ENCODE results near the gene GALNT18. TPM values are rescaled to one million over a fixed set of nuclear protein-coding genes. Genes with fewer than 3 reads are reported as not detected.

The GALNT18 gene
- total RNA-seq, 2 experiments from 2014 or later = 0.69 to 0.71 TPM

GRCh38 chr11:11657218-11657955 is 35.6 kb upstream of the GALNT18 start:
- H3K4me1 Mint-ChIP-seq = no peaks in the 10 kb centered on the region
- peaks cover 23% of the 10 kb centered on the region for H3K27me3 Mint-ChIP-seq
- H3K4me3 Mint-ChIP-seq = no peak overlapping the region
- DNase-seq = no peak
- CTCF ChIA-PET = no interaction called here
- H3K36me3 Mint-ChIP-seq (ENCODE audit: low read depth) = no peaks in the 10 kb centered on the region
- H3K27ac Mint-ChIP-seq = no peak overlapping the region
- POLR2A ChIA-PET = no interaction called here
- no peaks in the 10 kb centered on the region for H3K9me3 Mint-ChIP-seq

GRCh38 chr11:11641581-11641980 is 19.8 kb upstream of the GALNT18 start:
- Mint-ChIP-seq H3K4me3 (no peak overlapping the region), H3K4me1 (no peaks in the 10 kb centered on the region), H3K27ac (no peak overlapping the region), H3K27me3 (peaks cover 19% of the 10 kb centered on the region), H3K9me3 (no peaks in the 10 kb centered on the region), H3K36me3 (ENCODE audit: low read depth) (no peaks in the 10 kb centered on the region)
- CTCF ChIA-PET = no interaction called here
- POLR2A ChIA-PET = interaction anchor here (1.1 kb wide), 1 partner anchor 154 kb away, joined by 3 read pairs; no protein-coding TSS in a partner anchor
- no peak for DNase-seq

- no peak for DNase-seq
- H3K36me3 Mint-ChIP-seq (ENCODE audit: low read depth) = no peaks in the 10 kb centered on the region
- ChIA-PET CTCF (no interaction called here), POLR2A (interaction anchor here (1.1 kb wide), 1 partner anchor 154 kb away, joined by 3 read pairs; no protein-coding TSS in a partner anchor)
- H3K9me3 Mint-ChIP-seq = no peaks in the 10 kb centered on the region
- H3K4me1 Mint-ChIP-seq = no peaks in the 10 kb centered on the region
- H3K27me3 Mint-ChIP-seq = peaks cover 14% of the 10 kb centered on the region
- no peak overlapping the region for H3K27ac Mint-ChIP-seq
- H3K4me3 Mint-ChIP-seq = no peak overlapping the region
These were observed 19.2 kb upstream of the GALNT18 start for GRCh38 chr11:11640996-11641395.

DNA sequence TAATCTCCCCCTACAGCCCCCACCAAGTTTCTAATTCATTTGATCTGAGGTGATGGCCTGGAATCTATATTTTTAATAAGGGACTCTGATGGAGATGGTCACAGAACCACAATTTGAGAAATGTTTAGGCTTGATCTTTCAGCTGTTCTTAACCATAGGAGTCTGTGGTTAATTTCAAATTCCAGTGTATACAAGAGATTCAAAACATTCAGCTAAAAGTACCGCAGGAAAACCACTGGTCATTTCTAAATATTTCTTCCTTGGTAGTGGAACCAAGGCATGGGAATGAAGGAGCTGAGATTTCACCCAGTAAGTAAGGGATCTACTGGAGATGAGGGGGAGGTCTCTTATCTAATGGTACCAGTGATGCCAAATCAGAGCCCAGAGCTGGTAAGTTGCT is 18.3 kb upstream of the GALNT18 start:
- Mint-ChIP-seq H3K27me3 (peaks cover 10% of the 10 kb centered on the region), H3K9me3 (no peaks in the 10 kb centered on the region), H3K36me3 (ENCODE audit: low read depth) (no peaks in the 10 kb centered on the region), H3K4me1 (no peaks in the 10 kb centered on the region), H3K27ac (no peak overlapping the region), H3K4me3 (no peak overlapping the region)
- POLR2A ChIA-PET = no interaction called here
- no peak for DNase-seq
- CTCF ChIA-PET = no interaction called here

- DNase-seq = no peak
- POLR2A ChIA-PET = no interaction called here
- CTCF ChIA-PET = no interaction called here
- H3K27ac Mint-ChIP-seq = no peak overlapping the region
- no peak overlapping the region for H3K4me3 Mint-ChIP-seq
- H3K4me1 Mint-ChIP-seq = no peaks in the 10 kb centered on the region
- H3K36me3 Mint-ChIP-seq (ENCODE audit: low read depth) = no peaks in the 10 kb centered on the region
- H3K27me3 Mint-ChIP-seq = peaks cover under 1% of the 10 kb centered on the region
- H3K9me3 Mint-ChIP-seq = no peaks in the 10 kb centered on the region
These were observed 14.9 kb upstream of the GALNT18 start for GRCh38 chr11:11636671-11637070.

GRCh38 chr11:11635443-11635842 is 13.6 kb upstream of the GALNT18 start:
- H3K4me1 Mint-ChIP-seq = no peaks in the 10 kb centered on the region
- H3K4me3 Mint-ChIP-seq = no peak overlapping the region

DNA sequence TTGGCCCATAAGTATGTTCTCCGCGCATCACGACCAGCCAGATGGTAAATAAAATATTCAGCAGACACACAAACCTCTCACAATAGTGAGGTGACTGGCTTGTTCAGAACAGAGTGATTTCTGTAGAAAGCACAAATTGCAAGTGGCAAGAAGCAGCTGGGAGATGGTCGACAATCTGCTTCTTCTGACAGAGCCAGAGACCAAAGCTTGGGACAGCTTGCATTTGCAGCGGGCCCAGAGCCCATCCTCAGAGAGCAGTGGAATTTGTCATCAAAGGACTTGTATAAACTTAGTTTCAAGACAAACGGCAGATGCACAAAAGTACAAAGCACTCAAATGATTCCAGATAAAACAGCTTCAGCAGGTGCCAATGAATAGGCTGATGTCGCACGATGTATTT is 7.6 kb upstream of the GALNT18 start:
- H3K4me3 Mint-ChIP-seq = no peak overlapping the region
- DNase-seq = no peak
- no peak overlapping the region for H3K27ac Mint-ChIP-seq
- no peaks in the 10 kb centered on the region for H3K36me3 Mint-ChIP-seq (ENCODE audit: low read depth)
- no peaks in the 10 kb centered on the region for H3K4me1 Mint-ChIP-seq
- H3K9me3 Mint-ChIP-seq = no peaks in the 10 kb centered on the region
- CTCF ChIA-PET = interaction anchor here (1.8 kb wide), 1 partner anchor 9 kb away, joined by 4 read pairs; no protein-coding TSS in a partner anchor
- peaks cover 26% of the 10 kb centered on the region for H3K27me3 Mint-ChIP-seq
- POLR2A ChIA-PET = no interaction called here

More at GRCh38 chr11:11635443-11635842, 13.6 kb upstream of the GALNT18 start:
- peaks cover 3% of the 10 kb centered on the region for H3K27me3 Mint-ChIP-seq
- H3K36me3 Mint-ChIP-seq (ENCODE audit: low read depth) = no peaks in the 10 kb centered on the region
- ChIA-PET CTCF (no interaction called here), POLR2A (no interaction called here)
- no peaks in the 10 kb centered on the region for H3K9me3 Mint-ChIP-seq
- no peak overlapping the region for H3K27ac Mint-ChIP-seq
- DNase-seq = no peak

DNA sequence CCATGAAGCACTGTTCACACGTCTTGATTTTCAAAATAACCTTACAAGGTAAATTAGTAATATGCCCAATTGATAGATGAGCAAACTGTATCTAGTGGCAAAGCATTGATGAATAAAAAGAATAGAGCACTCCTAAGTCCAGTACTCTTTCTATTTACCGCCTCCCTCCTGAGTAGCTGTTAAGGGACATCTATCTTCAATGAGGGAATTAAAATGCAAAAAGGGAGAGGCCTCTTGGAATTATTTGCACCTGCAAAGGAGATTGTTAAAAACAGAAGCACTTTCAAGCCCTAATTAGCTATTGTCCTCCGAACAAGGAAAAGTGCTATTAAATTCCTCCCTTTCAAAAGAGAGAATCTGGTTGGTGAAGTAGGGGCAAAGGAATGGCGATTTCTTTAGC is 6.8 kb upstream of the GALNT18 start:
- Mint-ChIP-seq H3K4me3 (no peak overlapping the region), H3K36me3 (ENCODE audit: low read depth) (no peaks in the 10 kb centered on the region), H3K27me3 (peaks cover 32% of the 10 kb centered on the region), H3K9me3 (no peaks in the 10 kb centered on the region), H3K4me1 (no peaks in the 10 kb centered on the region), H3K27ac (no peak overlapping the region)
- ChIA-PET CTCF (interaction anchor here (1.8 kb wide), 1 partner anchor 8 kb away, joined by 4 read pairs; no protein-coding TSS in a partner anchor), POLR2A (no interaction called here)
- no peak for DNase-seq

GRCh38 chr11:11626128-11626527 is 4.3 kb upstream of the GALNT18 start:
- Mint-ChIP-seq H3K27ac (no peak overlapping the region), H3K4me3 (no peak overlapping the region), H3K27me3 (peaks cover 47% of the 10 kb centered on the region), H3K36me3 (ENCODE audit: low read depth) (no peaks in the 10 kb centered on the region), H3K4me1 (peaks cover 2% of the 10 kb centered on the region), H3K9me3 (no peaks in the 10 kb centered on the region)
- POLR2A ChIA-PET = no interaction called here
- no peak for DNase-seq
- CTCF ChIA-PET = interaction anchor here (1.6 kb wide), 1 partner anchor 134 kb away, joined by 3 read pairs; no protein-coding TSS in a partner anchor

- CTCF ChIA-PET = interaction anchor here (1.6 kb wide), 1 partner anchor 133 kb away, joined by 3 read pairs; no protein-coding TSS in a partner anchor
- DNase-seq = no peak
- Mint-ChIP-seq H3K36me3 (ENCODE audit: low read depth) (no peaks in the 10 kb centered on the region), H3K27ac (no peak overlapping the region), H3K9me3 (no peaks in the 10 kb centered on the region), H3K27me3 (peaks cover 43% of the 10 kb centered on the region), H3K4me3 (no peak overlapping the region), H3K4me1 (peaks cover 2% of the 10 kb centered on the region)
- POLR2A ChIA-PET = no interaction called here
These were observed 3.1 kb upstream of the GALNT18 start for GRCh38 chr11:11624926-11625325.

- H3K4me1 Mint-ChIP-seq = peaks cover 7% of the 10 kb centered on the region
- no peak overlapping the region for H3K4me3 Mint-ChIP-seq
- no peak overlapping the region for H3K27ac Mint-ChIP-seq
- H3K27me3 Mint-ChIP-seq = peaks cover 48% of the 10 kb centered on the region
- no peaks in the 10 kb centered on the region for H3K9me3 Mint-ChIP-seq
- POLR2A ChIA-PET = no interaction called here
- CTCF ChIA-PET = no interaction called here
- no peak for DNase-seq
- H3K36me3 Mint-ChIP-seq (ENCODE audit: low read depth) = no peaks in the 10 kb centered on the region
These were observed 2.4 kb upstream of the GALNT18 start for GRCh38 chr11:11624204-11624603.

- no peak for DNase-seq
- CTCF ChIA-PET = interaction anchor here (0.6 to 1.8 kb wide), 2 partner anchors 11 to 1569 kb away, joined by 3 to 6 read pairs; no protein-coding TSS in a partner anchor
- POLR2A ChIA-PET = no interaction called here
- Mint-ChIP-seq H3K27me3 (peaks cover 54% of the 10 kb centered on the region), H3K4me3 (peak overlapping the region; percentile 10), H3K4me1 (peaks cover 7% of the 10 kb centered on the region), H3K36me3 (ENCODE audit: low read depth) (no peaks in the 10 kb centered on the region), H3K27ac (no peak overlapping the region), H3K9me3 (no peaks in the 10 kb centered on the region)
These were observed 967 bp upstream of the GALNT18 start for GRCh38 chr11:11622772-11623171.

GRCh38 chr11:11622340-11622706 is 518 bp upstream of the GALNT18 start:
- DNase-seq = no peak
- H3K36me3 Mint-ChIP-seq (ENCODE audit: low read depth) = no peaks in the 10 kb centered on the region
- H3K27ac Mint-ChIP-seq = no peak overlapping the region
- ChIA-PET CTCF (interaction anchor here (0.7 to 1.8 kb wide), 3 partner anchors 10 to 29 kb away, joined by 3 to 6 read pairs (median 3); no protein-coding TSS in a partner anchor), POLR2A (no interaction called here)
- peaks cover 53% of the 10 kb centered on the region for H3K27me3 Mint-ChIP-seq
- peaks cover 7% of the 10 kb centered on the region for H3K4me1 Mint-ChIP-seq
- H3K4me3 Mint-ChIP-seq = peak overlapping the region; percentile 19
- no peaks in the 10 kb centered on the region for H3K9me3 Mint-ChIP-seq
